CD8-positive, alpha-beta memory T cell (primary cell): ENCODE data around the gene MBL2. TPM values are rescaled to one million over a fixed set of nuclear protein-coding genes. Genes with fewer than 3 reads are reported as not detected.

ENCODE experiments used
- CTCF ChIA-PET: fragments of 350-600 bp; sonication (Branson Sonifier 250); formaldehyde crosslinking; loops from one replicate; lab custom pipeline; 2021; ENCODE audit warnings: antibody characterized with exemption; lab: Charles Lee
- POLR2A ChIA-PET: fragments of 350-600 bp; sonication (Branson Sonifier 250); formaldehyde crosslinking; loops from one replicate; lab custom pipeline; 2021; ENCODE audit warnings: antibody characterized with exemption; lab: Charles Lee
- DNase-seq, 5 donors: peaks; one replicate each; pipeline versions ENCODE4 v3.0.0 to v3.0.0-alpha.2; 2020 to 2022; ENCODE audit warnings: mixed read lengths in 1 of 5
- H3K27ac ChIP-seq: one replicate; pipeline ENCODE4 v1.7.0; 2013; ENCODE audit warnings: low read depth, mild to moderate bottlenecking, low read length, moderate library complexity
- H3K27me3 ChIP-seq: 2 replicates; pipeline ENCODE4 v1.7.0; 2013; ENCODE audit warnings: low read length, mild to moderate bottlenecking; ENCODE audit not compliant: insufficient read depth, poor library complexity, severe bottlenecking
- H3K36me3 ChIP-seq: 2 replicates; pipeline ENCODE4 v1.7.0; 2013; ENCODE audit warnings: mild to moderate bottlenecking, low read length, moderate library complexity; ENCODE audit not compliant: insufficient read depth
- H3K4me1 ChIP-seq: 2 replicates; pipeline ENCODE4 v1.7.0; 2013; ENCODE audit warnings: mild to moderate bottlenecking, low read length, moderate library complexity; ENCODE audit not compliant: insufficient read depth
- H3K4me3 ChIP-seq: 2 replicates; pipeline ENCODE4 v1.7.0; 2013; ENCODE audit warnings: mild to moderate bottlenecking, low read length
- H3K9me3 ChIP-seq: 2 replicates; pipeline ENCODE4 v1.7.0; 2013; ENCODE audit warnings: mild to moderate bottlenecking, low read length
- H3K27ac Mint-ChIP-seq, 8 donors: one replicate each; pipeline ENCODE4 v1.8.0; 2020 to 2021; ENCODE audit warnings: mixed read lengths in 8 of 8, mild to moderate bottlenecking in 6 of 8, inconsistent platforms in 3 of 8, moderate library complexity in 3 of 8
- H3K27me3 Mint-ChIP-seq, 2 donors: one replicate each; pipeline ENCODE4 v1.8.0; 2020 to 2021; ENCODE audit warnings: mixed read lengths in 2 of 2, mild to moderate bottlenecking in 1 of 2, moderate library complexity in 1 of 2
- H3K36me3 Mint-ChIP-seq, 3 donors: one replicate each; pipeline ENCODE4 v1.8.0; 2020 to 2021; ENCODE audit warnings: mixed read lengths in 3 of 3, inconsistent platforms in 1 of 3, mild to moderate bottlenecking in 1 of 3
- H3K4me1 Mint-ChIP-seq, 3 donors: one replicate each; pipeline ENCODE4 v1.8.0; 2020 to 2021; ENCODE audit warnings: mixed read lengths in 3 of 3, inconsistent platforms in 1 of 3, mild to moderate bottlenecking in 1 of 3
- H3K4me3 Mint-ChIP-seq, 7 donors: one replicate each; pipeline ENCODE4 v1.8.0; 2020 to 2021; ENCODE audit warnings: mixed read lengths in 7 of 7, mild to moderate bottlenecking in 6 of 7, moderate library complexity in 4 of 7, inconsistent platforms in 2 of 7
- H3K9me3 Mint-ChIP-seq, 5 donors: one replicate each; pipeline ENCODE4 v1.8.0; 2020 to 2022; ENCODE audit warnings: mixed read lengths in 5 of 5, mild to moderate bottlenecking in 3 of 5, moderate library complexity in 2 of 5, inconsistent platforms in 1 of 5
- polyA plus RNA-seq: library from polyadenylated mRNA; unstranded; fragments of 300-500 nt; fragmentation: Illumina TruSeq; gene quantifications from one replicate; pipeline ENCODE4 v1.2.3, GENCODE V29; 2021
- total RNA-seq, 2 experiments: library from RNA; stranded (reverse); gene quantifications; one replicate each; pipeline ENCODE4 v1.2.3, GENCODE V29; 2021

The MBL2 gene
- total RNA-seq (not detected), polyA plus RNA-seq (not detected)

GRCh38 chr10:52772623-52773022, at the start of gene MBL2:
Gene MBL2 (minus strand): TSS chr10:52772784. CDS start chr10:52771635, 1,149 bp downstream.
- no peaks in the 10 kb centered on the region for H3K4me1 Mint-ChIP-seq
- H3K27me3 Mint-ChIP-seq = peaks cover 0 to 3% of the 10 kb centered on the region in 2 donors
- H3K4me3 Mint-ChIP-seq = no peak within 1 kb of the TSS
- Histone ChIP-seq H3K27me3 (no peaks in the 10 kb centered on the region), H3K36me3 (no peaks in the 10 kb centered on the region), H3K4me3 (no peak within 1 kb of the TSS), H3K27ac (no peak within 1 kb of the TSS), H3K4me1 (no peaks in the 10 kb centered on the region), H3K9me3 (no peaks in the 10 kb centered on the region)
- ChIA-PET CTCF (no interaction called here), POLR2A (no interaction called here)
- H3K27ac Mint-ChIP-seq = no peak within 1 kb of the TSS
- no peaks in the 10 kb centered on the region for H3K36me3 Mint-ChIP-seq
- no peak for DNase-seq
- H3K9me3 Mint-ChIP-seq = peaks cover 0 to 9% (median 6%) of the 10 kb centered on the region in 5 donors

DNA sequence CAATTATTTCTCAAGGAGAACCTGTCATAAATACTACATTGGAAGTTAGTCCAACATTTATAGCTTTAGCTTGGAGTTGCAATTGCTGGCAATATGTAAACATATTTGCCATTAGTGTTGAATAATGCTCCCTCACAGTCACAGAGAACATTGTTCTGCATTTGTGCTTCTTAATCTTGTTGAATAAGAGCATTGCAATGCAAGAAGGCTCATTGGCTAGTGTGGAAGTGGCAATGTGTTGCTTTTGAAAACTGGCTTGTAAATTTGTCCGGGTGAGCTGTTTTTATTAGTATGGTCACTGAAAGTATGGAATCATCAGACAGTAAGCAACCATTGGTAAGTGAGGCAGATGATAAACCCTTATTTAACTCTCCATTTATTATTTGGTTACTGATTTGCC, 47.7 kb upstream of the MBL2 start:
- H3K9me3 ChIP-seq = no peaks in the 10 kb centered on the region
- ChIA-PET POLR2A (no interaction called here), CTCF (no interaction called here)
- no peaks in the 10 kb centered on the region for H3K36me3 Mint-ChIP-seq
- no peak overlapping the region for H3K4me3 Mint-ChIP-seq
- no peaks in the 10 kb centered on the region for H3K36me3 ChIP-seq
- H3K4me3 ChIP-seq = no peak overlapping the region
- DNase-seq = no peak
- H3K27me3 ChIP-seq = no peaks in the 10 kb centered on the region
- H3K4me1 Mint-ChIP-seq = no peaks in the 10 kb centered on the region
- H3K27me3 Mint-ChIP-seq = no peaks in the 10 kb centered on the region
- H3K27ac Mint-ChIP-seq = no peak overlapping the region
- H3K27ac ChIP-seq = no peak overlapping the region
- H3K4me1 ChIP-seq = no peaks in the 10 kb centered on the region
- peaks cover 0 to 10% (median 4%) of the 10 kb centered on the region in 5 donors for H3K9me3 Mint-ChIP-seq

GRCh38 chr10:52818019-52818418, 45.4 kb upstream of the MBL2 start:
- no peaks in the 10 kb centered on the region for H3K27me3 ChIP-seq
- H3K27ac ChIP-seq = no peak overlapping the region
- H3K4me3 ChIP-seq = no peak overlapping the region
- Mint-ChIP-seq H3K4me3 (no peak overlapping the region), H3K27ac (no peak overlapping the region), H3K9me3 (peaks cover 4 to 10% (median 6%) of the 10 kb centered on the region in 5 donors), H3K27me3 (no peaks in the 10 kb centered on the region), H3K4me1 (no peaks in the 10 kb centered on the region), H3K36me3 (no peaks in the 10 kb centered on the region)
- no peaks in the 10 kb centered on the region for H3K4me1 ChIP-seq
- DNase-seq = no peak
- ChIA-PET POLR2A (no interaction called here), CTCF (no interaction called here)
- no peaks in the 10 kb centered on the region for H3K36me3 ChIP-seq
- no peaks in the 10 kb centered on the region for H3K9me3 ChIP-seq

DNA sequence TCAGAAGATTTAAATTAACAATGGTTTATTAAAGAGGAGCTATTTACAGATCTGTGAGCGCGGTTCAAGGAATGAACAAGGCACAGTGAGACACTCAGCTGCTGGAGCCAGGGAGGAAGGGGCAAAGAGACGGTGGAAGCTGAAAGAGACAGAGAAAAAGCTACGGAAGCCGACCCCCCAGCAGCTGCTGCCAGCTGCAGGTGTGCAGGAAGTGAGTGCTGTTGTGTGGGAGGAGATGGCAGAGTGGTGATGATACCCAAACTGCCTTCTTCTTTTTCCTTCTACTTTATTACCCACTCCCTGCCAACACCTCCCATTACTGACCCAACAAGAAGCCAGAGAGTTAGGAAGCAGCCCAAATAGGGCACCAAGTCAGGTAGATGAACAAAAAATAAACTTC, 41.9 kb upstream of the MBL2 start:
- no peak overlapping the region for H3K27ac ChIP-seq
- no peaks in the 10 kb centered on the region for H3K27me3 ChIP-seq
- no peak for DNase-seq
- ChIA-PET POLR2A (no interaction called here), CTCF (no interaction called here)
- Mint-ChIP-seq H3K27me3 (no peaks in the 10 kb centered on the region), H3K4me3 (no peak overlapping the region), H3K36me3 (no peaks in the 10 kb centered on the region), H3K4me1 (no peaks in the 10 kb centered on the region), H3K27ac (no peak overlapping the region), H3K9me3 (peaks cover 3 to 8% (median 6%) of the 10 kb centered on the region in 5 donors)
- H3K4me3 ChIP-seq = no peak overlapping the region
- H3K9me3 ChIP-seq = no peaks in the 10 kb centered on the region
- H3K4me1 ChIP-seq = no peaks in the 10 kb centered on the region
- H3K36me3 ChIP-seq = no peaks in the 10 kb centered on the region

DNA sequence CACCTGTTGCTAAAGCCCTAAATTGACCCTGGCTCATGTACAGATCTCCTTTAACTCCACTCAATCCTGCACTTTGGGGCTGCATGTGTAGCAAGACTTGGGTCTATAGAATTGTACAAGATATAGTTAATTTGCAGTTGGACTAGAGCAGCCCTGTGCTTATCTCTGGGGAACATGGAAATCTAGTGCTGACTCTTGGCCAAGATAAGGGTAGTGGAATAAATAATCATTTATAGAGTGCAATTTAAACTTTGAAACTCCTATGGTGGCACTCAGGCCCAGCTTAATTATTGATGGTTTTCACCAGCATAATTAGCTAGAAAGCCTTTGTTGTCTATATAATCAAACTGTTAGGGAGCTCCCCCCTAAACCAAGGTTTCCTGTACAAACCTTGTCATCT, 39.2 kb upstream of the MBL2 start:
- Histone ChIP-seq H3K4me1 (no peaks in the 10 kb centered on the region), H3K27ac (no peak overlapping the region), H3K27me3 (no peaks in the 10 kb centered on the region), H3K4me3 (no peak overlapping the region), H3K36me3 (no peaks in the 10 kb centered on the region), H3K9me3 (no peaks in the 10 kb centered on the region)
- Mint-ChIP-seq H3K27me3 (no peaks in the 10 kb centered on the region), H3K27ac (no peak overlapping the region), H3K4me1 (no peaks in the 10 kb centered on the region), H3K36me3 (no peaks in the 10 kb centered on the region), H3K4me3 (no peak overlapping the region), H3K9me3 (peaks cover 3 to 11% (median 6%) of the 10 kb centered on the region in 5 donors)
- DNase-seq = no peak
- CTCF ChIA-PET = no interaction called here
- POLR2A ChIA-PET = no interaction called here

DNA sequence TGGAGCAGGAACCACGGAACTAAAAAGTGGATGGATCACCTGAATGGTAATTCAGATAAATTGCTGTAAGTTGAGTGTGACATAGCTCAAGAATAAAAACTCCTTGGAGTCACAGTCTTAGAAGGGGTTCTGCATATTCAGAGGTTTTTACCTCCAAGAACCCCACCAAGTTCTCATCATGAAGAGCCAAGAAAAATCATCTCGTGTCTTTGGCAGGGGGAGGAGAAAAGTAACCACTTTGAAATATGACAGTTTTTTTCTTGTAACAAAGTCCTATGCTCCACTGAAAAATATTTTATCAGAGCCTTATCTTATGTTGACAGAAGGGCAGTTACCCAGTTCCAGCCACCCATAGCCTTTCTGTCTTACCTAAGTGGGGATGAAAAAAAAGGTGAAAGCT, 38.2 kb upstream of the MBL2 start:
- H3K9me3 Mint-ChIP-seq = peaks cover 5 to 11% (median 7%) of the 10 kb centered on the region in 5 donors

GRCh38 chr10:52807803-52808202, 35.2 kb upstream of the MBL2 start:
- no peak for DNase-seq

More for the DNA sequence above, 38.2 kb upstream of the MBL2 start:
- Histone ChIP-seq H3K27me3 (no peaks in the 10 kb centered on the region), H3K36me3 (no peaks in the 10 kb centered on the region), H3K4me1 (no peaks in the 10 kb centered on the region), H3K9me3 (no peaks in the 10 kb centered on the region), H3K4me3 (no peak overlapping the region), H3K27ac (no peak overlapping the region)
- no peaks in the 10 kb centered on the region for H3K27me3 Mint-ChIP-seq
- H3K36me3 Mint-ChIP-seq = no peaks in the 10 kb centered on the region
- H3K27ac Mint-ChIP-seq = no peak overlapping the region
- no peak overlapping the region for H3K4me3 Mint-ChIP-seq
- no peak for DNase-seq
- ChIA-PET CTCF (no interaction called here), POLR2A (no interaction called here)
- H3K4me1 Mint-ChIP-seq = no peaks in the 10 kb centered on the region

GRCh38 chr10:52805414-52806285, 33.1 kb upstream of the MBL2 start:
- Histone ChIP-seq H3K27me3 (no peaks in the 10 kb centered on the region), H3K4me3 (no peak overlapping the region), H3K4me1 (no peaks in the 10 kb centered on the region), H3K36me3 (no peaks in the 10 kb centered on the region), H3K27ac (no peak overlapping the region), H3K9me3 (no peaks in the 10 kb centered on the region)
- no peak for DNase-seq
- no peak overlapping the region for H3K27ac Mint-ChIP-seq
- H3K4me3 Mint-ChIP-seq = no peak overlapping the region
- no peaks in the 10 kb centered on the region for H3K27me3 Mint-ChIP-seq
- no peaks in the 10 kb centered on the region for H3K4me1 Mint-ChIP-seq
- CTCF ChIA-PET = no interaction called here
- H3K36me3 Mint-ChIP-seq = no peaks in the 10 kb centered on the region
- POLR2A ChIA-PET = no interaction called here
- peaks cover 0 to 18% (median 5%) of the 10 kb centered on the region in 5 donors for H3K9me3 Mint-ChIP-seq

More at GRCh38 chr10:52807803-52808202, 35.2 kb upstream of the MBL2 start:
- peak overlapping the region in 1 of 8 donors; percentile 69 for H3K27ac Mint-ChIP-seq
- Histone ChIP-seq H3K4me1 (no peaks in the 10 kb centered on the region), H3K4me3 (no peak overlapping the region), H3K27me3 (no peaks in the 10 kb centered on the region), H3K27ac (no peak overlapping the region), H3K36me3 (no peaks in the 10 kb centered on the region), H3K9me3 (no peaks in the 10 kb centered on the region)
- H3K27me3 Mint-ChIP-seq = no peaks in the 10 kb centered on the region
- H3K9me3 Mint-ChIP-seq = peaks cover 0 to 7% (median 5%) of the 10 kb centered on the region in 5 donors
- H3K36me3 Mint-ChIP-seq = no peaks in the 10 kb centered on the region
- H3K4me3 Mint-ChIP-seq = no peak overlapping the region
- POLR2A ChIA-PET = no interaction called here
- H3K4me1 Mint-ChIP-seq = no peaks in the 10 kb centered on the region
- CTCF ChIA-PET = no interaction called here
